Kidney (tissue), 14 donors: ENCODE results near the gene ZC3H10. TPM values are rescaled to one million over a fixed set of nuclear protein-coding genes. Genes with fewer than 3 reads are reported as not detected.

Experiments used
- DNase-seq, 5 donors: peaks; one replicate each; pipeline ENCODE4 v3.0.0-alpha.2; 2013 to 2020
- FAIRE-seq: peaks from 2 replicates; lab custom pipeline; 2012; peaks lifted over from hg19 to GRCh38; lab: Jason Lieb, UNC
- H3K27ac ChIP-seq, 2 donors: one replicate each; pipeline ENCODE4 v1.7.0; 2013; ENCODE audit warnings: low read depth in 2 of 2, low read length in 2 of 2, inconsistent platforms in 1 of 2
- H3K27me3 ChIP-seq: one replicate; pipeline ENCODE4 v1.7.1; 2013; ENCODE audit warnings: low read length, inconsistent platforms; ENCODE audit not compliant: control insufficient read depth, insufficient read depth
- H3K36me3 ChIP-seq, 3 donors: one replicate each; pipeline versions ENCODE4 v1.7.0 to v1.7.1; 2013; ENCODE audit warnings: low read length in 3 of 3, control low read depth in 1 of 3, inconsistent platforms in 1 of 3; ENCODE audit not compliant: insufficient read depth in 3 of 3, control insufficient read depth in 2 of 3
- H3K4me1 ChIP-seq, 3 donors: one replicate each; pipeline versions ENCODE4 v1.7.0 to v1.7.1; 2013; ENCODE audit warnings: low read length in 3 of 3, inconsistent platforms in 1 of 3, low read depth in 1 of 3; ENCODE audit not compliant: control insufficient read depth in 2 of 3, insufficient read depth in 2 of 3
- H3K4me3 ChIP-seq, 3 donors: one replicate each; pipeline versions ENCODE4 v1.7.0 to v1.8.1; 2013; ENCODE audit warnings: low read length in 3 of 3, control low read depth in 1 of 3, inconsistent platforms in 1 of 3
- H3K9ac ChIP-seq, 3 donors: one replicate each; pipeline versions ENCODE4 v1.7.0 to v1.7.1; 2013; ENCODE audit warnings: low read length in 3 of 3, control low read depth in 1 of 3, inconsistent platforms in 1 of 3
- H3K9me3 ChIP-seq, 3 donors: one replicate each; pipeline versions ENCODE4 v1.7.0 to v1.7.1; 2013; ENCODE audit warnings: low read length in 3 of 3, control low read depth in 1 of 3, inconsistent platforms in 1 of 3; ENCODE audit not compliant: control insufficient read depth in 2 of 3, insufficient read depth in 1 of 3
- CTCF ChIP-seq: IDR thresholded peaks from 3 replicates; pipeline ENCODE4 v1.5.1; 2012; ENCODE audit warnings: mild to moderate bottlenecking, moderate library complexity, borderline replicate concordance; ENCODE audit not compliant: insufficient read depth; ENCODE audit errors: extremely low read depth
- intact Hi-C: fragments of 100-400 bp; cut with DNase I; formaldehyde crosslinking; loops from one replicate; pipeline ENCODE4 v1.11.1; 2022
- polyA plus RNA-seq: library from polyadenylated mRNA; stranded (reverse); fragments of 350-450 nt; fragmentation: Illumina TruSeq; extraction: RNeasy Lipid Tissue Mini Kit (QIAGEN cat#74804); gene quantifications from one replicate; pipeline ENCODE4 v1.2.3, GENCODE V29; 2014; ENCODE audit warnings: low read depth, low replicate concordance; ENCODE audit not compliant: insufficient read depth
- total RNA-seq: library from RNA; stranded (reverse); fragmentation: NEBNext Ultra II Directional; extraction: Animal tissue kit (Norgen Biotek cat#: 25700); gene quantifications from one replicate; pipeline ENCODE4 v1.2.1, GENCODE V29; 2021
- donor health status: control.
- donor health status: control.
- donor health status: control.
- donor health status: control.
- donor health status: control.
- donor health status: DM: yes; HTN: yes; CAD: no.
- donor health status: Normal renal cell carcinoma (clear cell type).

Gene ZC3H10
- total and polyA plus RNA-seq, 2 donors from 2014 or later: 2.4 to 8.6 TPM

GRCh38 chr12:56098592-56098991, 19.5 kb upstream of the ZC3H10 start:
- Histone ChIP-seq H3K27ac (no peak overlapping the region), H3K9me3 (no peaks in the 10 kb centered on the region), H3K27me3 (no peaks in the 10 kb centered on the region), H3K4me3 (no peak overlapping the region), H3K4me1 (no peaks in the 10 kb centered on the region), H3K9ac (no peak overlapping the region), H3K36me3 (peaks cover 0 to 60% (median 39%) of the 10 kb centered on the region in 3 donors)
- FAIRE-seq: no peak
- intact Hi-C loops: no loop called here
- DNase-seq: no peak
- TF ChIP-seq CTCF: no peak

GRCh38 chr12:56099787-56100186, 18.3 kb upstream of the ZC3H10 start:
- no peak for FAIRE-seq
- no peak overlapping the region for H3K27ac ChIP-seq
- H3K9me3 ChIP-seq: no peaks in the 10 kb centered on the region
- intact Hi-C loops: no loop called here
- no peak for TF ChIP-seq CTCF
- peaks cover 0 to 2% (median 0%) of the 10 kb centered on the region in 3 donors for H3K4me1 ChIP-seq
- no peak for DNase-seq
- peaks cover 0 to 51% (median 35%) of the 10 kb centered on the region in 3 donors for H3K36me3 ChIP-seq
- no peaks in the 10 kb centered on the region for H3K27me3 ChIP-seq
- H3K9ac ChIP-seq: no peak overlapping the region
- H3K4me3 ChIP-seq: no peak overlapping the region

- DNase-seq: no peak
- no peak overlapping the region for H3K4me3 ChIP-seq
- intact Hi-C loops: no loop called here
- FAIRE-seq: no peak
- no peaks in the 10 kb centered on the region for H3K9me3 ChIP-seq
- no peak for TF ChIP-seq CTCF
- peaks cover 0 to 13% (median 8%) of the 10 kb centered on the region in 3 donors for H3K4me1 ChIP-seq
- no peak overlapping the region for H3K9ac ChIP-seq
- H3K27ac ChIP-seq: no peak overlapping the region
- peaks cover 0 to 44% (median 25%) of the 10 kb centered on the region in 3 donors for H3K36me3 ChIP-seq
- no peaks in the 10 kb centered on the region for H3K27me3 ChIP-seq
Observed at GRCh38 chr12:56101045-56101444, 17.0 kb upstream of the ZC3H10 start.

DNA sequence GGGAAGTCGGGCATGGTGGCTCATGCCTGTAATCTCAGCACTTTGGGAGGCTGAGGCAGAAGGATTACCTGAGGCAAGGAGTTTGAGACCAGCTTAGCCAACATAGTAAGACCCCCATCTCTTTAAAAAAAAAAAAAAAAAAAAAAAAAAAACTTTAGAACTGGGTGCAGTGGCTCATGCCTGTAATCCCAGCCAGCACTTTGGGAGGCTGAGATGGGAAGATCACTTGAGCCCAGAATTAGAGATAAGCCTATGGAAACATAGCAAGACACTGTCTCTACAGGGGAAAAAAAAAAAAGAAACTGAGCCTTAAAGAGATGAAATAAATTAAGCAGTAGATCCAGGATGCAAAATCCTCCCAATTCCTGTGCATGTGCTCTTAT, 15.4 kb upstream of the ZC3H10 start:
- H3K36me3 ChIP-seq: peaks cover 3 to 39% (median 27%) of the 10 kb centered on the region in 3 donors
- H3K4me1 ChIP-seq: peaks cover 0 to 15% (median 10%) of the 10 kb centered on the region in 3 donors
- DNase-seq (no peak), FAIRE-seq (no peak)
- no peak overlapping the region for H3K9ac ChIP-seq
- H3K27me3 ChIP-seq: no peaks in the 10 kb centered on the region
- H3K9me3 ChIP-seq: no peaks in the 10 kb centered on the region
- H3K27ac ChIP-seq: no peak overlapping the region
- H3K4me3 ChIP-seq: no peak overlapping the region
- TF ChIP-seq CTCF: no peak
- intact Hi-C loops: no loop called here
